Right lobe of liver (tissue), 6 donors: ENCODE measurements around the gene CFAP61. TPM values are rescaled to one million over a fixed set of nuclear protein-coding genes. Genes with fewer than 3 reads are reported as not detected.
"Not testable (repeated sequence)": the region's sequence is repeated elsewhere in the genome, so short reads cannot be mapped to it uniquely, and the experiment has no call there.

Source experiments
- ATAC-seq, 4 donors: fragments of 200-7000 bp; cut with Tn5 transposase; one replicate each; pipeline ENCODE4 v1.9.1; 2020; ENCODE audit warnings: mild to moderate bottlenecking in 4 of 4, moderate library complexity in 4 of 4
- DNase-seq, 3 donors: peaks; one replicate each; pipeline ENCODE4 v3.0.0-alpha.2; 2020
- H3K27ac ChIP-seq, 3 donors: fragments of 200-600 bp; one replicate each; pipeline ENCODE4 v1.8.0; 2022
- H3K27me3 ChIP-seq, 2 donors: fragments of 200-600 bp; one replicate each; pipeline ENCODE4 v1.8.0; 2022
- H3K36me3 ChIP-seq, 4 donors: fragments of 200-600 bp; sonication (generic) in 1 of 4; one replicate each; pipeline versions ENCODE4 v1.5.1 to v1.8.0; 2017 to 2022; ENCODE audit warnings: control low read depth in 1 of 4
- H3K4me1 ChIP-seq, 4 donors: fragments of 200-600 bp; sonication (generic) in 1 of 4; one replicate each; pipeline versions ENCODE4 v1.5.1 to v1.8.0; 2017 to 2022; ENCODE audit warnings: control low read depth in 1 of 4
- H3K4me3 ChIP-seq, 3 donors: fragments of 200-600 bp; one replicate each; pipeline ENCODE4 v1.8.0; 2022
- H3K9me3 ChIP-seq, 4 donors: fragments of 200-600 bp; sonication (generic) in 1 of 4; one replicate each; pipeline versions ENCODE4 v1.5.1 to v1.8.0; 2017 to 2022; ENCODE audit warnings: control low read depth in 1 of 4
- CTCF ChIP-seq, 4 donors: fragments of 200-600 bp in 3 of 4; fragments of 450-650 bp in 1 of 4; IDR thresholded peaks; one replicate each; pipeline versions ENCODE4 v1.5.1 to v1.8.0; 2016 to 2022; ENCODE audit warnings: antibody characterized with exemption in 4 of 4, mild to moderate bottlenecking in 2 of 4
- POLR2A ChIP-seq: fragments of 450-650 bp; IDR thresholded peaks from one replicate; pipeline ENCODE4 v1.6.1; 2017; ENCODE audit warnings: antibody characterized with exemption, mild to moderate bottlenecking
- WGBS: methylation state at CpG from one replicate; pipeline ENCODE4 v1.1.6; 2018; ENCODE audit warnings: low coverage, low lambda C conversion rate; ENCODE audit not compliant: insufficient coverage; ENCODE audit errors: missing lambda C conversion rate; 5-methylcytosine and 5-hydroxymethylcytosine counted together
- intact Hi-C, 2 donors: fragments of 100-400 bp; cut with DNase I; formaldehyde crosslinking; loops; one replicate each; pipeline versions ENCODE4 v1.11.2 to v1.14.1; 2022
- total RNA-seq, 6 experiments: library from RNA; depleted of rRNA in 2 of 6; stranded (reverse); fragments of >200 nt in 2 of 6; fragmentation: NEBNext Ultra II Directional in 3 of 6; extraction: Animal tissue kit (Norgen Biotek cat#: 25700) in 3 of 6; gene quantifications; one replicate each; pipeline versions ENCODE4 v1.1.0 to v1.2.4, GENCODE V29; 2016 to 2023
- donor health status: DM: no; HTN: yes; CAD: no.
- donor health status: DM: no; HTN: no; CAD: no.
- donor health status: DM: no; HTN: no; CAD: no.
- donor health status: DM: no; HTN: yes; CAD: no.
- donor health status: DM: no; HTN: yes; CAD: no.

Gene CFAP61
- total RNA-seq, 6 experiments from 2014 or later = not detected

GRCh38 chr20:20241976-20242375 lies 189.6 kb downstream of the CFAP61 start:
- no peak for TF ChIP-seq POLR2A
- no peak for TF ChIP-seq CTCF (IDR thresholded peaks at IDR 0.05)
- no peaks in the 10 kb centered on the region for H3K4me1 ChIP-seq
- ATAC-seq = no peak
- intact Hi-C loops = no loop called here
- 77% methylated on average over 1 of the region's 1 CpG for WGBS
- no peaks in the 10 kb centered on the region for H3K9me3 ChIP-seq
- DNase-seq = no peak
- no peaks in the 10 kb centered on the region for H3K36me3 ChIP-seq
- H3K4me3 ChIP-seq = no peak overlapping the region
- H3K27me3 ChIP-seq = no peaks in the 10 kb centered on the region
- no peak overlapping the region for H3K27ac ChIP-seq

GRCh38 chr20:20244384-20244783 lies 192.1 kb downstream of the CFAP61 start:
- H3K36me3 ChIP-seq, DNase-seq, H3K4me1 ChIP-seq, intact Hi-C loops, H3K27me3 ChIP-seq, H3K4me3 ChIP-seq, ATAC-seq, H3K9me3 ChIP-seq, H3K27ac ChIP-seq: not testable (repeated sequence)
- no CpG with 5 or more reads among the region's 1 CpG for WGBS

GRCh38 chr20:20246996-20247633 lies 194.8 kb downstream of the CFAP61 start:
- 53% methylated on average over 7 of the region's 15 CpGs for WGBS
- H3K27me3 ChIP-seq = no peaks in the 10 kb centered on the region
- H3K4me3 ChIP-seq = no peak overlapping the region
- DNase-seq (no peak), ATAC-seq (no peak)
- no peaks in the 10 kb centered on the region for H3K4me1 ChIP-seq
- intact Hi-C loops = no loop called here
- H3K9me3 ChIP-seq = no peaks in the 10 kb centered on the region
- H3K36me3 ChIP-seq = no peaks in the 10 kb centered on the region
- TF ChIP-seq POLR2A = no peak
- TF ChIP-seq CTCF (IDR thresholded peaks at IDR 0.05) = no peak
- H3K27ac ChIP-seq = no peak overlapping the region

GRCh38 chr20:20248620-20249200 lies 196.4 kb downstream of the CFAP61 start:
- DNase-seq (no peak), ATAC-seq (no peak)
- Histone ChIP-seq H3K27me3 (no peaks in the 10 kb centered on the region), H3K36me3 (no peaks in the 10 kb centered on the region), H3K4me3 (no peak overlapping the region), H3K27ac (no peak overlapping the region), H3K9me3 (no peaks in the 10 kb centered on the region), H3K4me1 (no peaks in the 10 kb centered on the region)
- TF ChIP-seq POLR2A = no peak
- TF ChIP-seq CTCF (IDR thresholded peaks at IDR 0.05) = no peak
- 65% methylated on average over 6 of the region's 6 CpGs for WGBS
- intact Hi-C loops = no loop called here

DNA sequence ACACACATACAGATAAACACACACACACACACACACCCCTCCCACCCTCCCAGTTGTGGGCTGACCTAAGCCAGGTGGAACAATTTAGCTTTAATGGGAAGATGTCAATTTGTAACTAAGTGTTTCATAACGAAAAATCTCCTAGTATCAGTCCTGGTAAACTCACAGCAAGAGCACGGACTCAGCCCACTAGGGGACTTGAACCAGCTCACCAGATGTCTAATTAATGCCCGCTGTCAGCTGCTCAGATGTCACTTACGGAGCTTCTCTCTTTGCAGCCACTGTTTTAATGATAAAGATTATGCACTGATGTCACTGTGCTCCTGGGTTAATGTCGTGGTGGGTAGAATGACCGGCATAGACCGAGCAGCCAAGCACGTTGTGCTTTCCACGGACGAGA lies 199.0 kb downstream of the CFAP61 start:
- ATAC-seq (no peak), DNase-seq (no peak)
- no peak overlapping the region for H3K27ac ChIP-seq
- H3K4me1 ChIP-seq = no peaks in the 10 kb centered on the region
- TF ChIP-seq CTCF (IDR thresholded peaks at IDR 0.05) = no peak
- no peak for TF ChIP-seq POLR2A
- H3K27me3 ChIP-seq = no peaks in the 10 kb centered on the region
- WGBS = 73% methylated on average over 7 of the region's 10 CpGs
- H3K36me3 ChIP-seq = no peaks in the 10 kb centered on the region
- H3K4me3 ChIP-seq = no peak overlapping the region
- intact Hi-C loops = no loop called here
- no peaks in the 10 kb centered on the region for H3K9me3 ChIP-seq
